KMS-11 (cell line): ENCODE data around the gene PPFIBP2.
A peak's percentile ranks its signal among the peaks of the same experiment; 100 is the strongest.

Experiments used
- H2AFZ ChIP-seq: fragments of 200-600 bp; sonication (generic); 2 replicates; pipeline ENCODE4 v1.6.1; 2016; ENCODE audit warnings: antibody characterized with exemption, mixed run types, low read depth
- H3K27ac ChIP-seq: fragments of 200-600 bp; sonication (generic); 2 replicates; pipeline ENCODE4 v1.6.1; 2016; ENCODE audit warnings: mild to moderate bottlenecking, mixed run types
- H3K27me3 ChIP-seq: fragments of 200-600 bp; sonication (generic); 2 replicates; pipeline ENCODE4 v1.6.1; 2017; ENCODE audit warnings: mild to moderate bottlenecking, low read depth, mixed run types, moderate library complexity; ENCODE audit not compliant: insufficient read depth
- H3K36me3 ChIP-seq: fragments of 200-600 bp; sonication (generic); 2 replicates; pipeline ENCODE4 v1.6.1; 2017; ENCODE audit warnings: mild to moderate bottlenecking, mixed run types; ENCODE audit not compliant: insufficient read depth
- H3K4me1 ChIP-seq: fragments of 200-600 bp; sonication (generic); 2 replicates; pipeline ENCODE4 v1.6.1; 2016; ENCODE audit warnings: mild to moderate bottlenecking, low read depth, mixed run types; ENCODE audit not compliant: poor library complexity, severe bottlenecking
- H3K4me2 ChIP-seq: fragments of 200-600 bp; sonication (generic); 2 replicates; pipeline ENCODE4 v1.7.0; 2016; ENCODE audit warnings: mild to moderate bottlenecking, mixed run types
- H3K4me3 ChIP-seq: fragments of 200-600 bp; sonication (generic); IDR thresholded peaks from 2 replicates; pipeline ENCODE4 v1.6.1; 2017; ENCODE audit warnings: low read depth, low read length, mixed read lengths; ENCODE audit not compliant: insufficient read depth
- H3K79me2 ChIP-seq: fragments of 200-600 bp; sonication (generic); 2 replicates; pipeline ENCODE4 v1.6.1; 2016; ENCODE audit warnings: low read depth, mixed run types; ENCODE audit not compliant: insufficient read depth
- H3K9ac ChIP-seq: fragments of 200-600 bp; sonication (generic); 2 replicates; pipeline ENCODE4 v1.6.1; 2016; ENCODE audit warnings: mild to moderate bottlenecking, mixed run types
- H4K20me1 ChIP-seq: fragments of 200-600 bp; sonication (generic); 2 replicates; pipeline ENCODE4 v1.6.1; 2016; ENCODE audit warnings: mild to moderate bottlenecking, mixed run types; ENCODE audit not compliant: insufficient read depth
- TF ChIP-seq, protein P1 (sequence below): fragments of 200-600 bp; sonication (generic); conservative IDR thresholded peaks from 2 replicates; pipeline ENCODE4 v1.6.1; 2017; ENCODE audit warnings: low read depth, mild to moderate bottlenecking, antibody characterized with exemption, low read length, moderate library complexity, mixed read lengths

PPFIBP2 gene

DNA sequence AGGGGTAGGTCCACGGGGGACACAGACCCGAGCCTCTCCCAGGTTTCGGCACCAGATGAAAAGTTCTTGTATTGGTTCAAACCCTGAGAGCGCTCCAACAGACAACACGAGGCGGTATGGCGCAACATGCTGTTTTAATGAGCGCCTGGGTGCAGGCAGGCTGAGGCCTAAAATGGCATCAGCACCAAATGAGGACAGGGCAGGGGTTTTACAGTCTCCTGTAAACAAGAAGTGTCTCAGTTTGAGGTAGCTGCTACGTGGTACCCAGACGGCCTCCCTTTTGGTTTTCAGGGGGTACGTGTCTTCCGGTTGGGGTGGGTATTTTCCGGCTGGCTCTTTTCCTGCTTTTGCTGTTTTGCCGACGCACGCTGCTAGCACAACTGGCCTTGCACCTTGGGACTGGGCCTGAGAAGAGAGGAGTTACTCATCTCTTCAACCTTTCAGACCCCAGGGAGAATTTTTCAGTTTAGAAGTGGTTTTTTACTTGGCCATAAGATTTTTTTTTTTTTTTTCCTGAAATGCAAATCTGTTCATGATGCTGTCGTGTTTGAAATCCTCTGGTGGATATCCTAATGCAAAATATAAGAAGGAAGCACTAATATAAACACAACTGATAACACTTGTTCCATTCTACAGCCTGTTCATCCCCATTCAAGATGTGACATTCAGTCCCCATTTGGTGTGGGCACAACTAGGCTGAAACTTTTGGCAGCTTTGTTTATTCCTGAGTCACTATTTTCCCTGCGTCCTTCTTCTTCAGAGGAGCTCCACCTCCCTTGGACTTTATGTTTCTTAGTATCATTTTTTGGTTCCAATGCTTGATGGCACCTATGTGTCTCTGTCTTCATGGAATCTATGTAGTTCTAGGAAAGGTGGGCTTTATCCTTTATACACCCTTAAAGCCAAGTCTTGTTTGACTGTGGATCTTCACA is 6.5 kb downstream of the PPFIBP2 start:
- no peaks in the 10 kb centered on the region for H3K79me2 ChIP-seq
- 0 out of 2 replicates have a peak overlapping the region, but pooled peaks have one; percentile 2 for H3K4me2 ChIP-seq
- H3K4me1 ChIP-seq = peaks cover 17% of the 10 kb centered on the region

DNA sequence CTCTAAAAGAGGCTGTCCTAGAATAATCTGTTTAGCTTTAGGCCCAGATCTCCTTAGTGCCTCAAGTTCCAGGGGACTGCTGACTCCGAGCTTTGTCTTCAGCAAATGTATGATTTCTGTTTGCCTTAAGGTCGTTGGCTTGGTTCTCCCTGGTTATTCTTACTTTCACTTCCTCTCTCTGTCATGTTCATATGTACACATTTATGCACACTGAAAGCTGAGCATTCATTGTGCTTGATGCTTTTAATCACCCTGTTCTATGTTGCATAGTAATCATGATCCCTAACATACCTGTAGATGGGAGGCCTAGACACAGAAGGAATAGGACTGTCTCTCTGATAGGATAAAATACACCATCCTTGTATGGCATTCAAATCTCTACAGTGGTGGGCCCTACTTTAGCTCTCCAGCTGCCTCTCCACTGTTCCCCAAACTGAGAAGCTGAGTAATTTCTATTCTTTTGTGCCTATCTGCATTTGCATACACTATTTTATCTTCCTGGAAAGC is 7.2 kb downstream of the PPFIBP2 start:
- no peaks in the 10 kb centered on the region for H3K36me3 ChIP-seq
- TF ChIP-seq, protein P1, sequence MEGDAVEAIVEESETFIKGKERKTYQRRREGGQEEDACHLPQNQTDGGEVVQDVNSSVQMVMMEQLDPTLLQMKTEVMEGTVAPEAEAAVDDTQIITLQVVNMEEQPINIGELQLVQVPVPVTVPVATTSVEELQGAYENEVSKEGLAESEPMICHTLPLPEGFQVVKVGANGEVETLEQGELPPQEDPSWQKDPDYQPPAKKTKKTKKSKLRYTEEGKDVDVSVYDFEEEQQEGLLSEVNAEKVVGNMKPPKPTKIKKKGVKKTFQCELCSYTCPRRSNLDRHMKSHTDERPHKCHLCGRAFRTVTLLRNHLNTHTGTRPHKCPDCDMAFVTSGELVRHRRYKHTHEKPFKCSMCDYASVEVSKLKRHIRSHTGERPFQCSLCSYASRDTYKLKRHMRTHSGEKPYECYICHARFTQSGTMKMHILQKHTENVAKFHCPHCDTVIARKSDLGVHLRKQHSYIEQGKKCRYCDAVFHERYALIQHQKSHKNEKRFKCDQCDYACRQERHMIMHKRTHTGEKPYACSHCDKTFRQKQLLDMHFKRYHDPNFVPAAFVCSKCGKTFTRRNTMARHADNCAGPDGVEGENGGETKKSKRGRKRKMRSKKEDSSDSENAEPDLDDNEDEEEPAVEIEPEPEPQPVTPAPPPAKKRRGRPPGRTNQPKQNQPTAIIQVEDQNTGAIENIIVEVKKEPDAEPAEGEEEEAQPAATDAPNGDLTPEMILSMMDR = no peak
- H3K79me2 ChIP-seq = no peaks in the 10 kb centered on the region
- no peak overlapping the region for H3K27ac ChIP-seq
- H3K9ac ChIP-seq = no peak overlapping the region
- no peaks in the 10 kb centered on the region for H3K27me3 ChIP-seq
- H3K4me1 ChIP-seq = peaks cover 17% of the 10 kb centered on the region
- H3K4me3 ChIP-seq = no peak overlapping the region
- H3K4me2 ChIP-seq = 0 out of 2 replicates have a peak overlapping the region, but pooled peaks have one; percentile 2
- no peaks in the 10 kb centered on the region for H4K20me1 ChIP-seq
- H2AFZ ChIP-seq = no peak overlapping the region

More for the DNA sequence above, 6.5 kb downstream of the PPFIBP2 start:
- TF ChIP-seq, protein P1 = no peak
- no peak overlapping the region for H2AFZ ChIP-seq
- H3K36me3 ChIP-seq = no peaks in the 10 kb centered on the region
- H4K20me1 ChIP-seq = no peaks in the 10 kb centered on the region
- no peak overlapping the region for H3K9ac ChIP-seq
- no peaks in the 10 kb centered on the region for H3K27me3 ChIP-seq
- no peak overlapping the region for H3K27ac ChIP-seq
- H3K4me3 ChIP-seq = no peak overlapping the region

DNA sequence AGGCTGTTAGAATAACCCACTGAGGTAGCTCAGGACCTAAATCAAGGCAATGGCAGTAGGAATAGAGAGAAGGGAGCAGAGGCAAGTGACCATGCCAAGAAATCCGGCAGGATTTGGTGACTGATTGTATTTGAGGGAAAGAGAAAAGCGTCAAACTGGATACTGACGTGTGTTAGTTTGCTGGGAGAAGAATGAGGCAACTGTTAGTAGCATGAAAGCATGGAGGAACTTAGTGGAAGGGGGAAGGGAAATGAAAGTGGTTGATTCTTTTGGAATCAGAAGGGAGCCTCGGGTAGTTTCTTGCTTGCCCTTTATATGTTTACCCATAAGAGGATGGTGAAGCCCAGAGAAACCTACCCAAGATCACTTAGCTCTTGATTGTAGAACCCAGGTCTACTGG is 8.3 kb downstream of the PPFIBP2 start:
- H3K4me1 ChIP-seq = peaks cover 22% of the 10 kb centered on the region
- H3K36me3 ChIP-seq = no peaks in the 10 kb centered on the region
- no peaks in the 10 kb centered on the region for H3K27me3 ChIP-seq
- no peak overlapping the region for H3K27ac ChIP-seq
- H2AFZ ChIP-seq = no peak overlapping the region
- no peak overlapping the region for H3K4me2 ChIP-seq
- H3K4me3 ChIP-seq = no peak overlapping the region
- H4K20me1 ChIP-seq = no peaks in the 10 kb centered on the region
- H3K9ac ChIP-seq = no peak overlapping the region
- TF ChIP-seq, protein P1 = no peak
- H3K79me2 ChIP-seq = no peaks in the 10 kb centered on the region

DNA sequence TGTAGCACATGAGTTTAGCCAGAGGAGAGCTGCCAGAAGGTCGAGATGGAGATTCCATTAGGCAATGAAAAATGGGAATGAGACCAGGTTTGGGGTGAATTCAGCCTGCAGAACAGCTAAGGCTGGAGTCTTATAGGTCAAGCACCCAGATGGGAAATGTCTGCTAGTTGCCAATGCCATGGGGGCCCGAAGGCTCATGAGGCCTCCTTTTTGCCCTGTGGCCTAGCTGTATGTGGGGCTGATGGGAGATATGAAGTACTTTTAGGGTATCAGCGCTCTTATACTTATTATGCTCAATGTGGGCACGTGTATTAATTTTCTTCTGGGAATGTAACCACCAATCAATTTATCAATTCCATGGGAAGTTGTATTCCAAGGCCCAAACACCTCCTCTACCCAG is 8.7 kb downstream of the PPFIBP2 start:
- H2AFZ ChIP-seq = no peak overlapping the region
- TF ChIP-seq, protein P1 = no peak
- H3K9ac ChIP-seq = no peak overlapping the region
- peaks cover 26% of the 10 kb centered on the region for H3K4me1 ChIP-seq
- no peaks in the 10 kb centered on the region for H3K79me2 ChIP-seq
- H3K27me3 ChIP-seq = no peaks in the 10 kb centered on the region
- no peaks in the 10 kb centered on the region for H4K20me1 ChIP-seq
- H3K4me3 ChIP-seq = no peak overlapping the region
- H3K36me3 ChIP-seq = no peaks in the 10 kb centered on the region
- H3K4me2 ChIP-seq = no peak overlapping the region
- H3K27ac ChIP-seq = no peak overlapping the region
